Natural killer cell (primary cell): Measurements from ENCODE around the gene TMEM161A. TPM values are rescaled to one million over a fixed set of nuclear protein-coding genes. Genes with fewer than 3 reads are reported as not detected.

Source experiments
- ATAC-seq, 3 donors: fragments of 150-1000 bp in 2 of 3; fragments of 200-7000 bp in 1 of 3; cut with Tn5 transposase; 1 replicate in 1 of 3; 2 replicates in 2 of 3; pipeline ENCODE4 v1.10.0; 2021; ENCODE audit warnings: mild to moderate bottlenecking in 2 of 3, moderate library complexity in 2 of 3
- DNase-seq, 2 donors: peaks; one replicate each; pipeline versions ENCODE4 v3.0.0 to v3.0.0-alpha.2; 2013 to 2021; ENCODE audit warnings: mixed read lengths in 1 of 2
- H3K27ac ChIP-seq: one replicate; pipeline ENCODE4 v1.5.1; 2013; ENCODE audit warnings: mild to moderate bottlenecking, low read length
- H3K27me3 ChIP-seq: one replicate; pipeline ENCODE4 v1.6.1; 2013; ENCODE audit warnings: low read length; ENCODE audit not compliant: control insufficient read depth, insufficient read depth
- H3K36me3 ChIP-seq: one replicate; pipeline ENCODE4 v1.6.1; 2013; ENCODE audit warnings: low read length; ENCODE audit not compliant: control insufficient read depth, insufficient read depth
- H3K4me1 ChIP-seq: one replicate; pipeline ENCODE4 v1.6.1; 2013; ENCODE audit warnings: low read length; ENCODE audit not compliant: control insufficient read depth, insufficient read depth
- H3K4me3 ChIP-seq: one replicate; pipeline ENCODE4 v1.5.1; 2013; ENCODE audit warnings: low read length
- H3K9me3 ChIP-seq: one replicate; pipeline ENCODE4 v1.6.1; 2013; ENCODE audit warnings: low read length; ENCODE audit not compliant: control insufficient read depth, insufficient read depth
- H3K27ac Mint-ChIP-seq, 2 donors: one replicate each; pipeline ENCODE4 v1.8.0; 2022; ENCODE audit warnings: mild to moderate bottlenecking in 2 of 2, mixed read lengths in 2 of 2, moderate library complexity in 1 of 2
- H3K27me3 Mint-ChIP-seq, 2 donors: one replicate each; pipeline ENCODE4 v1.8.0; 2022; ENCODE audit warnings: low read depth in 2 of 2, mixed read lengths in 2 of 2
- H3K36me3 Mint-ChIP-seq: one replicate; pipeline ENCODE4 v1.8.0; 2022; ENCODE audit warnings: mixed read lengths
- H3K4me1 Mint-ChIP-seq, 2 donors: one replicate each; pipeline ENCODE4 v1.8.0; 2022; ENCODE audit warnings: mixed read lengths in 2 of 2
- H3K4me3 Mint-ChIP-seq: one replicate; pipeline ENCODE4 v1.8.0; 2022; ENCODE audit warnings: mild to moderate bottlenecking, moderate library complexity, mixed read lengths
- H3K9me3 Mint-ChIP-seq, 2 donors: one replicate each; pipeline ENCODE4 v1.8.0; 2022; ENCODE audit warnings: mixed read lengths in 2 of 2
- WGBS: methylation state at CpG from one replicate; pipeline ENCODE4 v1.1.7; 2013; ENCODE audit warnings: missing lambda C conversion rate; ENCODE audit not compliant: insufficient coverage; 5-methylcytosine and 5-hydroxymethylcytosine counted together
- intact Hi-C: fragments of 100-400 bp; cut with micrococcal nuclease; formaldehyde crosslinking; loops from one replicate; pipeline ENCODE4 v1.14.2; 2022
- total RNA-seq, 4 donors: library from RNA; stranded (reverse); fragments of 120-200 nt in 1 of 4; gene quantifications; one replicate each; pipeline versions ENCODE4 v1.2.3 to v1.2.4, GENCODE V29; 2013 to 2022
- TF ChIP-seq, protein P1 (sequence below): fragments of 200-600 bp; IDR thresholded peaks from one replicate; pipeline ENCODE4 v1.8.0; 2022; ENCODE audit warnings: antibody characterized with exemption

Gene TMEM161A
- total RNA-seq, 3 donors from 2014 or later (not counting 1 experiment from before 2014, with no cell fraction given) = 13.9 to 16.5 (median 14.2) TPM

DNA sequence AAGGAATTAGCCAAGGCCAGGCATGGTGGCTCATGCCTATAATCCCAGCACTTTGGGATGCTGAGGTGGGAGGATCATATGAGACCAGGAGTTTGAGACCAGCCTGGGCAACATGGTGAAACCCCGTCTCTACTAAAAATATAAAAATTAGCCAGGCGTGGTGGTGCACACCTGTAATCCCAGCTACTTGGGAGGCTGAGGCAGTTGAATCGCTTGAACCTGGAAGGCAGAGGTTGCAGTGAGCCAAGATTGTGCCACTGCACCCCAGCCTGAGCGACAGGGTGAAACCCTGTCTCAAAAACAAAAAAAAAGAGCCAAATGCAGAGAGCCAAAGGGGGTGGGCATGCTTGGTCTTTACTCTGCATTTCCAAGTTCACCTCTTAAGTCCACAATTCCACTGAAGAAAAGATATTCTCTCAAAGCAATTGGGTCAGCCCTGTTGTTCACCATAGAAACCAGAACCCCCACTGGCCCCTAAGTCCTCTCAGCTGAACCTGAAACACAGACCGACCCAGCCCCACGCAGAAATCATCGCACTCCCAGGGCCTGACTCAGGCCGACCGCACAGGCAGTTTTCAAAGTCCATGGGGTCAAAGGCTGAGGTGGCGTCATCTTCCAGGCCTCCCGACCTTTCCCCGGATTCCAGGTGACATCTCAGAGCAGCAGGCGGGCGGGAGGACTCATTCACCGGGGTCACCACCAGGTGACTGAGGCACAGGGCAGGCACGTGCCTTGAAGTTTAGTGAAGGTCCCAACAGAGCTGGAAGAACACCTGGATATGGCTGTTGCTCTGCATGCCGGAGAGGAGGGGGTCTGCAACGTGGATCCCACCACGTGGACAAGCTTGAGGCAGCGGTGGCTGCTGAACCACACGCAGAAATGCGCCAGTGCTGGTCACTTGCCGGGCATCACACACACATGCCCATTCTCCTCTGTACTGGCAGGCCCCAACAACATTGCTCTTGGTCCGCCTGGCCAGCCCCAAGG lies 41.3 kb downstream of the TMEM161A start:
- Mint-ChIP-seq H3K36me3 (no peaks in the 10 kb centered on the region), H3K4me1 (peaks cover 0 to 6% of the 10 kb centered on the region in 2 donors), H3K27ac (no peak overlapping the region), H3K27me3 (no peaks in the 10 kb centered on the region), H3K4me3 (no peak overlapping the region), H3K9me3 (no peaks in the 10 kb centered on the region)
- Histone ChIP-seq H3K27ac (no peak overlapping the region), H3K4me3 (no peak overlapping the region), H3K36me3 (peaks cover 30% of the 10 kb centered on the region), H3K27me3 (no peaks in the 10 kb centered on the region), H3K9me3 (no peaks in the 10 kb centered on the region), H3K4me1 (no peaks in the 10 kb centered on the region)
- intact Hi-C loops = no loop called here
- ATAC-seq (no peak), DNase-seq (no peak)
- TF ChIP-seq, protein P1, sequence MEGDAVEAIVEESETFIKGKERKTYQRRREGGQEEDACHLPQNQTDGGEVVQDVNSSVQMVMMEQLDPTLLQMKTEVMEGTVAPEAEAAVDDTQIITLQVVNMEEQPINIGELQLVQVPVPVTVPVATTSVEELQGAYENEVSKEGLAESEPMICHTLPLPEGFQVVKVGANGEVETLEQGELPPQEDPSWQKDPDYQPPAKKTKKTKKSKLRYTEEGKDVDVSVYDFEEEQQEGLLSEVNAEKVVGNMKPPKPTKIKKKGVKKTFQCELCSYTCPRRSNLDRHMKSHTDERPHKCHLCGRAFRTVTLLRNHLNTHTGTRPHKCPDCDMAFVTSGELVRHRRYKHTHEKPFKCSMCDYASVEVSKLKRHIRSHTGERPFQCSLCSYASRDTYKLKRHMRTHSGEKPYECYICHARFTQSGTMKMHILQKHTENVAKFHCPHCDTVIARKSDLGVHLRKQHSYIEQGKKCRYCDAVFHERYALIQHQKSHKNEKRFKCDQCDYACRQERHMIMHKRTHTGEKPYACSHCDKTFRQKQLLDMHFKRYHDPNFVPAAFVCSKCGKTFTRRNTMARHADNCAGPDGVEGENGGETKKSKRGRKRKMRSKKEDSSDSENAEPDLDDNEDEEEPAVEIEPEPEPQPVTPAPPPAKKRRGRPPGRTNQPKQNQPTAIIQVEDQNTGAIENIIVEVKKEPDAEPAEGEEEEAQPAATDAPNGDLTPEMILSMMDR = no peak
- WGBS = 98% methylated on average over 24 of the region's 24 CpGs

DNA sequence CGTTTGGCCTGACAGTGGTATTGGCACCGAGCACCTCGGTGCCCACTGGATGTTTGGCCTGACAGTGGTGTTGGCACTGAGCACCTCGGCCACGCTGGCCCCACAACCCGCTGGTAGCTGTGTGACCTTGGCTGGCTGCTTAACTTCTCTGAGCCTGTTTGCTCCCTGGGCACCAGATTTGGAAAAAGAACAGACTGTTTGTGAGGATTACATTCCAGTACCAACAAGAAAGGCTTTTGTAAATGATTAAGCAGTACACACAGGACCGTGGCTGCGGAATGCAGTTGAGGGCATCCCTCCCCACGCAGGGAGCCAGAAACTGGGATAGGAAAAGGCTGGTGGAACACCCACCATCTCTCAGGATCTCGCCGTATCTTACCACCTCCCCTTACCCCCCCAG lies 42.6 kb downstream of the TMEM161A start:
- no peaks in the 10 kb centered on the region for H3K27me3 Mint-ChIP-seq
- Histone ChIP-seq H3K4me1 (no peaks in the 10 kb centered on the region), H3K36me3 (peaks cover 25% of the 10 kb centered on the region), H3K4me3 (no peak overlapping the region), H3K27ac (no peak overlapping the region), H3K9me3 (no peaks in the 10 kb centered on the region), H3K27me3 (no peaks in the 10 kb centered on the region)
- H3K4me1 Mint-ChIP-seq = peaks cover 0 to 6% of the 10 kb centered on the region in 2 donors
- H3K4me3 Mint-ChIP-seq = no peak overlapping the region
- intact Hi-C loops = no loop called here
- DNase-seq = no peak
- no peak for ATAC-seq
- TF ChIP-seq, protein P1 = no peak
- WGBS = 86% methylated on average over 9 of the region's 11 CpGs
- no peak overlapping the region for H3K27ac Mint-ChIP-seq
- no peaks in the 10 kb centered on the region for H3K9me3 Mint-ChIP-seq
- H3K36me3 Mint-ChIP-seq = no peaks in the 10 kb centered on the region

DNA sequence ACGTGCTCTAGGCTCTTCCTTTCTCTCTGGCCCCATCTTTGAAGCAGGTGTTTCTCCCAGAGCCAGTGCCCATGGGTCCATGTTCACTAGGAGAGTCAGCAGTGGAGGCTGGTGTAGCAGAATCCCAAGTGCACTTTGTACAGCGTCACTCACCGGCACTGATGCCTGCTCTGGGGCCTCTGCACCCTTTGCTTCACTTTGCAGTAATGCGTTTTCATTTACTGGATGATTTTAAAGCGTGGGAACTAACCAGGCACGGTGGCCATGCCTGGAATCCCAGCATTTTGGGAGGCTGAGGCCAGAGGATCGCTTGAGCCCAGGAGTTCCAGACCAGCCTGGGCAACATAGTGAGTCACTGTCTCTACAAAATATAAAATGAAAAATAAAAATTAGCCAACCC lies 43.8 kb downstream of the TMEM161A start:
- DNase-seq (no peak), ATAC-seq (no peak)
- TF ChIP-seq, protein P1 = no peak

More for the DNA sequence above, 43.8 kb downstream of the TMEM161A start:
- Histone ChIP-seq H3K27ac (no peak overlapping the region), H3K27me3 (no peaks in the 10 kb centered on the region), H3K9me3 (no peaks in the 10 kb centered on the region), H3K36me3 (peaks cover 22% of the 10 kb centered on the region), H3K4me3 (no peak overlapping the region), H3K4me1 (no peaks in the 10 kb centered on the region)
- intact Hi-C loops = no loop called here
- no peaks in the 10 kb centered on the region for H3K36me3 Mint-ChIP-seq
- peaks cover 0 to 6% of the 10 kb centered on the region in 2 donors for H3K4me1 Mint-ChIP-seq
- WGBS = 92% methylated on average over 7 of the region's 7 CpGs
- no peaks in the 10 kb centered on the region for H3K9me3 Mint-ChIP-seq
- H3K4me3 Mint-ChIP-seq = no peak overlapping the region
- no peak overlapping the region for H3K27ac Mint-ChIP-seq
- H3K27me3 Mint-ChIP-seq = no peaks in the 10 kb centered on the region
